K562 (cell line): ENCODE data around the gene PTK7. TPM values are rescaled to one million over a fixed set of nuclear protein-coding genes. Genes with fewer than 3 reads are reported as not detected.

Experiments used
- ARID3B ChIP-seq: fragments of 250-450 bp; sonication (Bioruptor Pico); IDR thresholded peaks from 2 replicates; pipeline ENCODE4 v1.4.0; 2020; ENCODE audit warnings: borderline replicate concordance
- BACH1 ChIP-seq: fragments of 200-800 bp; sonication (Bioruptor generic); IDR thresholded peaks from 2 replicates; pipeline ENCODE4 v1.6.1; 2016; ENCODE audit warnings: missing genetic modification characterization, missing compliant biosample characterization
- CBX2 ChIP-seq: fragments of 200-600 bp; sonication (generic); IDR thresholded peaks from one replicate; pipeline ENCODE4 v1.6.1; 2012; ENCODE audit warnings: mild to moderate bottlenecking, low read length, inconsistent platforms; ENCODE audit not compliant: insufficient read depth, poor library complexity, severe bottlenecking
- DDX20 ChIP-seq: fragments of 450-650 bp; IDR thresholded peaks from 2 replicates; pipeline ENCODE4 v1.6.1; 2016; ENCODE audit warnings: missing genetic modification characterization, low read depth, mild to moderate bottlenecking, missing compliant biosample characterization, moderate library complexity
- GTF2A2 ChIP-seq: IDR thresholded peaks from 2 replicates; pipeline ENCODE4 v1.6.1; 2016; ENCODE audit warnings: mild to moderate bottlenecking, missing genetic modification characterization, missing compliant biosample characterization
- NFIX ChIP-seq: fragments of 250-450 bp; sonication (Bioruptor Pico); IDR thresholded peaks from 2 replicates; pipeline ENCODE4 v1.4.0; 2020; ENCODE audit warnings: low read depth, mild to moderate bottlenecking, moderate library complexity
- NFYB ChIP-seq: IDR thresholded peaks from 2 replicates; pipeline ENCODE4 v1.6.1; 2011; ENCODE audit warnings: mild to moderate bottlenecking, moderate library complexity; ENCODE audit not compliant: insufficient read length; ENCODE audit errors: extremely low read depth
- PREB ChIP-seq: sonication (generic); formaldehyde crosslinking; IDR thresholded peaks from 2 replicates; pipeline ENCODE4 v1.8.1; 2023; ENCODE audit warnings: mild to moderate bottlenecking, missing genetic modification reagents
- SETDB1 ChIP-seq: IDR thresholded peaks from one replicate; pipeline ENCODE4 v1.6.1; 2012; ENCODE audit warnings: low read length, control low read depth, inconsistent platforms
- ZFP36 ChIP-seq: fragments of 150-350 bp; IDR thresholded peaks from 2 replicates; pipeline ENCODE4 v1.6.1; 2018; ENCODE audit warnings: low read length, low read depth; ENCODE audit not compliant: partially characterized antibody
- polyA plus RNA-seq, 8 experiments: library from polyadenylated mRNA; depleted of rRNA in 4 of 8; stranded (reverse) in 5 of 8; unstranded in 3 of 8; fragments of >200 nt; fragmentation: Nextera tagmentation in 2 of 8; fragmentation: Illumina TruSeq in 1 of 8; extraction: Ambion mirVana in 2 of 8; extraction: Trizol in 1 of 8; gene quantifications; 2 replicates each; pipeline versions ENCODE4 v1.2.1 to v1.2.3, GENCODE V29; 2011 to 2014; ENCODE audit warnings: inconsistent platforms in 1 of 8, missing spikeins in 1 of 8
- total RNA-seq, 7 experiments: library from RNA; depleted of rRNA in 6 of 7; stranded (reverse); fragments of >200 nt in 6 of 7; fragmentation: Illumina TruSeq in 2 of 7; extraction: Trizol in 2 of 7; gene quantifications; 2 replicates each; pipeline versions ENCODE4 v1.2.1 to v1.2.3, GENCODE V29; 2011 to 2021; ENCODE audit warnings: low replicate concordance in 1 of 7
- TF ChIP-seq, protein P1 (sequence below): sonication (generic); IDR thresholded peaks from 2 replicates; pipeline ENCODE4 v1.6.1; 2016

Gene PTK7
- total and polyA plus RNA-seq, 9 of the 15 experiments (the other 6 are each of a cell fraction or from before 2014, with no cell fraction given), result 0.20 to 6.8 (median 4.2) TPM

GRCh38 chr6:43170931-43171706 lies 95.0 kb downstream of the PTK7 start, which contains the start of gene SRF (continued):
- TF ChIP-seq ZFP36, result peak; percentile 90
- TF ChIP-seq CBX2, result no peak
- TF ChIP-seq NFYB, result peak; percentile 84
- TF ChIP-seq, protein P1, sequence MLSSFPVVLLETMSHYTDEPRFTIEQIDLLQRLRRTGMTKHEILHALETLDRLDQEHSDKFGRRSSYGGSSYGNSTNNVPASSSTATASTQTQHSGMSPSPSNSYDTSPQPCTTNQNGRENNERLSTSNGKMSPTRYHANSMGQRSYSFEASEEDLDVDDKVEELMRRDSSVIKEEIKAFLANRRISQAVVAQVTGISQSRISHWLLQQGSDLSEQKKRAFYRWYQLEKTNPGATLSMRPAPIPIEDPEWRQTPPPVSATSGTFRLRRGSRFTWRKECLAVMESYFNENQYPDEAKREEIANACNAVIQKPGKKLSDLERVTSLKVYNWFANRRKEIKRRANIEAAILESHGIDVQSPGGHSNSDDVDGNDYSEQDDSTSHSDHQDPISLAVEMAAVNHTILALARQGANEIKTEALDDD, result no peak
- TF ChIP-seq NFIX (CRISPR knock-in tag), result no peak
- peak; percentile 23 for TF ChIP-seq SETDB1
- TF ChIP-seq BACH1 (tag), result no peak
- TF ChIP-seq PREB (CRISPR knock-in tag), result peak; percentile 87; the same call in 1 of the 2 replicates
- TF ChIP-seq GTF2A2 (tag), result peak; percentile 67; the same call in 1 of the 2 replicates
- no peak for TF ChIP-seq ARID3B (CRISPR knock-in tag)
- TF ChIP-seq DDX20 (tag), result no peak
